BE2C (cell line): Measurements from ENCODE around the gene CBS. TPM values are rescaled to one million over a fixed set of nuclear protein-coding genes. Genes with fewer than 3 reads are reported as not detected.
"Not testable (repeated sequence)": the region's sequence is repeated elsewhere in the genome, so short reads cannot be mapped to it uniquely, and the experiment has no call there.

Experiments
- DNase-seq: peaks from one replicate; pipeline ENCODE4 v3.0.0-alpha.2; 2020
- H3K27me3 ChIP-seq: fragments of 250-450 bp; sonication (Bioruptor Pico); 2 replicates; pipeline ENCODE4 v1.5.1; 2020; ENCODE audit warnings: mild to moderate bottlenecking
- H3K36me3 ChIP-seq: fragments of 250-450 bp; sonication (Bioruptor Pico); 2 replicates; pipeline ENCODE4 v1.5.1; 2020; ENCODE audit warnings: mild to moderate bottlenecking
- H3K4me1 ChIP-seq: fragments of 250-450 bp; sonication (Bioruptor Pico); 2 replicates; pipeline ENCODE4 v1.5.1; 2020
- H3K4me3 ChIP-seq: 2 replicates; pipeline ENCODE4 v1.5.1; 2011; ENCODE audit warnings: low read depth, low read length
- H3K9me3 ChIP-seq: fragments of 250-450 bp; sonication (Bioruptor Pico); 2 replicates; pipeline ENCODE4 v1.5.1; 2020
- polyA plus RNA-seq: library from polyadenylated mRNA; unstranded; fragments of >200 nt; gene quantifications from one replicate; pipeline ENCODE4 v1.2.1, GENCODE V29; 2012; ENCODE audit warnings: low read depth, missing spikeins; ENCODE audit not compliant: insufficient read length, insufficient read depth

The CBS gene
- 249 TPM for polyA plus RNA-seq

GRCh38 chr21:43075170-43076022 lies at the start of gene CBS:
TSS of gene CBS (minus strand) at chr21:43075835. CDS start at chr21:43072193, 3,642 bp downstream.
- not testable (repeated sequence) for H3K4me3 ChIP-seq, H3K4me1 ChIP-seq, H3K9me3 ChIP-seq, H3K36me3 ChIP-seq, H3K27me3 ChIP-seq, DNase-seq

- H3K9me3 ChIP-seq, H3K36me3 ChIP-seq, H3K4me1 ChIP-seq, H3K4me3 ChIP-seq, H3K27me3 ChIP-seq, DNase-seq: not testable (repeated sequence)
These were observed 40.3 kb upstream of the CBS start for GRCh38 chr21:43115956-43116355.

GRCh38 chr21:43114483-43114882 lies 38.8 kb upstream of the CBS start:
- not testable (repeated sequence) for H3K36me3 ChIP-seq, H3K27me3 ChIP-seq, DNase-seq, H3K4me3 ChIP-seq, H3K9me3 ChIP-seq, H3K4me1 ChIP-seq

- not testable (repeated sequence) for H3K4me1 ChIP-seq, H3K36me3 ChIP-seq, H3K27me3 ChIP-seq, DNase-seq, H3K4me3 ChIP-seq, H3K9me3 ChIP-seq
These were observed 33.4 kb upstream of the CBS start for GRCh38 chr21:43109006-43109405.

- H3K4me3 ChIP-seq, H3K9me3 ChIP-seq: not testable (repeated sequence)
These were observed 32.5 kb upstream of the CBS start for GRCh38 chr21:43108177-43108576.

GRCh38 chr21:43107794-43108137 lies 32.1 kb upstream of the CBS start:
- not testable (repeated sequence) for H3K36me3 ChIP-seq, H3K9me3 ChIP-seq, DNase-seq, H3K4me3 ChIP-seq, H3K4me1 ChIP-seq, H3K27me3 ChIP-seq

More at GRCh38 chr21:43108177-43108576, 32.5 kb upstream of the CBS start:
- not testable (repeated sequence) for DNase-seq, H3K27me3 ChIP-seq, H3K36me3 ChIP-seq, H3K4me1 ChIP-seq

- H3K4me3 ChIP-seq = peak within 1 kb of the TSS; percentile 54
- not testable (repeated sequence) for H3K9me3 ChIP-seq, H3K27me3 ChIP-seq, H3K36me3 ChIP-seq, H3K4me1 ChIP-seq
- peak; percentile 69 for DNase-seq
These were observed 31.5 kb upstream of the CBS start, which contains the start of gene U2AF1 for GRCh38 chr21:43106965-43107793. TSS of gene U2AF1 (minus strand) at chr21:43107570. CDS start at chr21:43107494, 76 bp downstream.

GRCh38 chr21:43104642-43105041 lies 29.0 kb upstream of the CBS start:
- not testable (repeated sequence) for H3K36me3 ChIP-seq, DNase-seq, H3K9me3 ChIP-seq, H3K4me3 ChIP-seq, H3K4me1 ChIP-seq, H3K27me3 ChIP-seq

GRCh38 chr21:43102281-43102680 lies 26.6 kb upstream of the CBS start:
- H3K36me3 ChIP-seq, DNase-seq, H3K9me3 ChIP-seq, H3K4me3 ChIP-seq, H3K4me1 ChIP-seq, H3K27me3 ChIP-seq: not testable (repeated sequence)

GRCh38 chr21:43101676-43102075 lies 26.0 kb upstream of the CBS start:
- DNase-seq, H3K4me3 ChIP-seq, H3K27me3 ChIP-seq, H3K36me3 ChIP-seq, H3K4me1 ChIP-seq, H3K9me3 ChIP-seq: not testable (repeated sequence)

- H3K9me3 ChIP-seq = not testable (repeated sequence)
These were observed 25.4 kb upstream of the CBS start for GRCh38 chr21:43101000-43101399.

GRCh38 chr21:43091979-43092614 lies 16.5 kb upstream of the CBS start:
- H3K27me3 ChIP-seq, H3K4me1 ChIP-seq, DNase-seq, H3K4me3 ChIP-seq, H3K9me3 ChIP-seq, H3K36me3 ChIP-seq: not testable (repeated sequence)

More at GRCh38 chr21:43101000-43101399, 25.4 kb upstream of the CBS start:
- not testable (repeated sequence) for DNase-seq, H3K27me3 ChIP-seq, H3K4me1 ChIP-seq, H3K4me3 ChIP-seq, H3K36me3 ChIP-seq

GRCh38 chr21:43090947-43091346 lies 15.3 kb upstream of the CBS start:
- not testable (repeated sequence) for H3K4me1 ChIP-seq, DNase-seq, H3K36me3 ChIP-seq, H3K4me3 ChIP-seq, H3K9me3 ChIP-seq, H3K27me3 ChIP-seq

- not testable (repeated sequence) for DNase-seq, H3K9me3 ChIP-seq, H3K36me3 ChIP-seq, H3K4me1 ChIP-seq, H3K27me3 ChIP-seq, H3K4me3 ChIP-seq
These were observed 13.8 kb upstream of the CBS start for GRCh38 chr21:43089463-43089862.

GRCh38 chr21:43082587-43083300 lies 7.1 kb upstream of the CBS start:
- not testable (repeated sequence) for H3K36me3 ChIP-seq, DNase-seq, H3K4me3 ChIP-seq, H3K4me1 ChIP-seq, H3K27me3 ChIP-seq, H3K9me3 ChIP-seq
